Ovary (tissue), 9 donors: ENCODE results near the gene RAB42. TPM values are rescaled to one million over a fixed set of nuclear protein-coding genes. Genes with fewer than 3 reads are reported as not detected.

ENCODE experiments used
- DNase-seq, 5 donors: peaks; one replicate each; pipeline ENCODE4 v3.0.0-alpha.2; 2019 to 2020
- H3K27ac ChIP-seq, 2 donors: fragments of 200-600 bp; one replicate each; pipeline versions ENCODE4 v1.5.1 to v1.8.0; 2019 to 2022
- H3K27me3 ChIP-seq: fragments of 200-600 bp; one replicate; pipeline ENCODE4 v1.8.0; 2022
- H3K36me3 ChIP-seq: fragments of 200-600 bp; sonication (generic); one replicate; pipeline ENCODE4 v1.5.1; 2019
- H3K4me1 ChIP-seq: one replicate; pipeline ENCODE4 v1.8.1; 2013; ENCODE audit warnings: mild to moderate bottlenecking, moderate library complexity; ENCODE audit not compliant: insufficient read depth
- H3K4me3 ChIP-seq: fragments of 200-600 bp; sonication (generic); one replicate; pipeline ENCODE4 v1.5.1; 2017
- H3K9me3 ChIP-seq, 2 donors: fragments of 200-600 bp in 1 of 2; sonication (generic) in 1 of 2; one replicate each; pipeline versions ENCODE4 v1.5.1 to v1.8.1; 2013 to 2019; ENCODE audit warnings: mild to moderate bottlenecking in 1 of 2, moderate library complexity in 1 of 2
- EP300 ChIP-seq: sonication (generic); formaldehyde crosslinking; IDR thresholded peaks from one replicate; pipeline ENCODE4 v1.6.1; 2017; ENCODE audit warnings: antibody characterized with exemption
- POLR2A ChIP-seq: fragments of 450-650 bp; IDR thresholded peaks from one replicate; pipeline ENCODE4 v1.6.1; 2017; ENCODE audit warnings: antibody characterized with exemption, mild to moderate bottlenecking, moderate library complexity
- WGBS, 3 donors: extraction: QIAGEN DNeasy Blood & Tissue Kit in 1 of 3; methylation state at CpG; one replicate each; pipeline versions ENCODE4 v1.1.5 to v1.1.7; 2013 to 2017; 5-methylcytosine and 5-hydroxymethylcytosine counted together
- intact Hi-C, 4 donors: fragments of 100-400 bp; cut with DNase I; formaldehyde crosslinking; loops; one replicate each; pipeline versions ENCODE4 v1.11.0 to v1.15.1; 2022 to 2023
- polyA plus RNA-seq, 2 donors: library from polyadenylated mRNA; stranded (reverse); fragments of 200-250 nt in 1 of 2; fragments of 350-450 nt in 1 of 2; fragmentation: Illumina TruSeq in 1 of 2; extraction: RNeasy Lipid Tissue Mini Kit (QIAGEN cat#74804) in 1 of 2; gene quantifications; one replicate each; pipeline ENCODE4 v1.2.3, GENCODE V29; 2013 to 2014
- total RNA-seq, 7 donors: library from RNA; depleted of rRNA in 2 of 7; stranded (reverse); fragments of >200 nt in 2 of 7; fragmentation: NEBNext Ultra II Directional in 3 of 7; extraction: Animal tissue kit (Norgen Biotek cat#: 25700) in 3 of 7; gene quantifications; one replicate each; pipeline versions ENCODE4 v1.1.0 to v1.2.4, GENCODE V29; 2016 to 2023
- TF ChIP-seq, protein P1 (sequence below), 3 donors: fragments of 450-650 bp in 2 of 3; fragments of 200-600 bp in 1 of 3; IDR thresholded peaks; one replicate each; pipeline versions ENCODE4 v1.5.1 to v1.8.0; 2016 to 2022; ENCODE audit warnings: antibody characterized with exemption in 3 of 3, mild to moderate bottlenecking in 1 of 3
- donor health status: DM: no; HTN: no; CAD: no; lungs with moderate emphysema.
- donor health status: DM: no; HTN: no; CAD: no.
- donor health status: Bipolar disorder and iron deficiency.
- donor health status: DM: yes; HTN: yes; CAD: no.
- donor health status: DM: no; HTN: no; CAD: no.
- donor health status: DM: yes; HTN: yes; CAD: no.

RAB42 gene
- total and polyA plus RNA-seq, 9 donors: 0.36 to 4.2 (median 0.89) TPM; not detected in 1

DNA sequence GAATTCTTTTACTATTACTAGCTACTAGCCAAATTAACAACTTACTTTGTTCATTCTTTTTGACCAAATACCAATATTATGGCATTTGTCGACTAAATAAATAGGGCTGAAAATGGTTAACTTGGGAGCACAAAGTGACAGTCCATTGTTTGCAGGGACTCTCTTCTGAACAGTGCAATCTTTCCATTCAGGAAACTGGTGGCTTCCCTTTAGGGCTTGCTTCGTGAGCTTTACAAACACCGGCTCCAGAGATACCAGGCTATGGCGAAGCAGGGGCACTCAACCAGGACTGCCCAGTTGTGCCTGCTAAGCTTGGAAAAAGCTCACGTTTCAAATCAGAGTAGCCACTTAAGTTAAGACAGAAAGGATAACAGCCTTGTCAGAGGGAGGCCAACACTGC, 12.3 kb downstream of the RAB42 start:
- TF ChIP-seq POLR2A (no peak), EP300 (no peak)
- TF ChIP-seq, protein P1, sequence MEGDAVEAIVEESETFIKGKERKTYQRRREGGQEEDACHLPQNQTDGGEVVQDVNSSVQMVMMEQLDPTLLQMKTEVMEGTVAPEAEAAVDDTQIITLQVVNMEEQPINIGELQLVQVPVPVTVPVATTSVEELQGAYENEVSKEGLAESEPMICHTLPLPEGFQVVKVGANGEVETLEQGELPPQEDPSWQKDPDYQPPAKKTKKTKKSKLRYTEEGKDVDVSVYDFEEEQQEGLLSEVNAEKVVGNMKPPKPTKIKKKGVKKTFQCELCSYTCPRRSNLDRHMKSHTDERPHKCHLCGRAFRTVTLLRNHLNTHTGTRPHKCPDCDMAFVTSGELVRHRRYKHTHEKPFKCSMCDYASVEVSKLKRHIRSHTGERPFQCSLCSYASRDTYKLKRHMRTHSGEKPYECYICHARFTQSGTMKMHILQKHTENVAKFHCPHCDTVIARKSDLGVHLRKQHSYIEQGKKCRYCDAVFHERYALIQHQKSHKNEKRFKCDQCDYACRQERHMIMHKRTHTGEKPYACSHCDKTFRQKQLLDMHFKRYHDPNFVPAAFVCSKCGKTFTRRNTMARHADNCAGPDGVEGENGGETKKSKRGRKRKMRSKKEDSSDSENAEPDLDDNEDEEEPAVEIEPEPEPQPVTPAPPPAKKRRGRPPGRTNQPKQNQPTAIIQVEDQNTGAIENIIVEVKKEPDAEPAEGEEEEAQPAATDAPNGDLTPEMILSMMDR (IDR thresholded peaks at IDR 0.05): no peak
- DNase-seq: no peak
- H3K27ac ChIP-seq: no peak overlapping the region
- H3K4me1 ChIP-seq: peaks cover 2% of the 10 kb centered on the region
- no peak overlapping the region for H3K4me3 ChIP-seq
- no peaks in the 10 kb centered on the region for H3K9me3 ChIP-seq
- intact Hi-C loops: loop anchor here in 2 of 4 donors (5.0 to 10.0 kb wide), 3 partner anchors 200 to 357 kb away; no protein-coding TSS in a partner anchor
- no peaks in the 10 kb centered on the region for H3K27me3 ChIP-seq
- WGBS, 3 donors: 90 to 97% (median 93%) methylated on average over 5 of the region's 5 CpGs
- no peaks in the 10 kb centered on the region for H3K36me3 ChIP-seq

- Histone ChIP-seq H3K27me3 (no peaks in the 10 kb centered on the region), H3K36me3 (no peaks in the 10 kb centered on the region), H3K4me3 (no peak overlapping the region), H3K4me1 (peaks cover 2% of the 10 kb centered on the region), H3K27ac (no peak overlapping the region), H3K9me3 (no peaks in the 10 kb centered on the region)
- intact Hi-C loops: loop anchor here in 2 of 4 donors (5.0 to 10.0 kb wide), 3 partner anchors 200 to 358 kb away; no protein-coding TSS in a partner anchor
- peak in 1 of 5 donors; percentile 9 for DNase-seq
- 86 to 88% (median 86%) methylated on average over 6 of the region's 6 CpGs for WGBS, 3 donors
- TF ChIP-seq POLR2A (no peak), EP300 (no peak)
- TF ChIP-seq, protein P1 (IDR thresholded peaks at IDR 0.05): no peak
Measured at GRCh38 chr1:28604962-28605361, 12.9 kb downstream of the RAB42 start.

DNA sequence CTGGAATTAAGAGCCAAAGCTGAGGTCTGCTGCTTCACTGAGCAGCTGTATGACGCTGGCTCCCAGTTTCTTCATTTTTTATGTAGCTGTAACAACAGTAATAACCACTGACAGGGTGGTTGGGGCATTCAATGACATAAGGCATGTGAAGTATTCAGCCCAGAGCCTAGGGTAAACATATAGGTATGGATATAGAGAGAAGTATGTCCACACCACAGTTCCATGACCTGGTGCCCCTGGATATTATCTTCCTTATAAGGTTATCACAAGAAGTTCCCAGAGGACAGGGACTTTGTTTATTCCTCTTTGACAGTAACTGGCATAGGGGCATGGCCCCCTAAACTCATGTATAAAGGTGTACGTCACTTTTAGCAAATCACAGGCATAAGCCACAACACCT, 14.7 kb downstream of the RAB42 start:
- no peak for DNase-seq
- Histone ChIP-seq H3K4me1 (peaks cover 1% of the 10 kb centered on the region), H3K9me3 (no peaks in the 10 kb centered on the region), H3K36me3 (no peaks in the 10 kb centered on the region), H3K27me3 (no peaks in the 10 kb centered on the region), H3K4me3 (no peak overlapping the region), H3K27ac (no peak overlapping the region)
- intact Hi-C loops: loop anchor here in 1 of 4 donors (10.0 kb wide), 1 partner anchor 202 kb away; no protein-coding TSS in a partner anchor
- TF ChIP-seq EP300: no peak
- TF ChIP-seq POLR2A: no peak
- TF ChIP-seq, protein P1 (IDR thresholded peaks at IDR 0.05): no peak
- 77 to 90% (median 85%) methylated on average over 2 of the region's 2 CpGs for WGBS, 3 donors

GRCh38 chr1:28613175-28613574, 21.1 kb downstream of the RAB42 start:
- no peaks in the 10 kb centered on the region for H3K9me3 ChIP-seq
- TF ChIP-seq POLR2A (no peak), EP300 (no peak)
- TF ChIP-seq, protein P1 (IDR thresholded peaks at IDR 0.05): no peak
- DNase-seq: no peak
- H3K36me3 ChIP-seq: no peaks in the 10 kb centered on the region
- H3K4me1 ChIP-seq: no peaks in the 10 kb centered on the region
- intact Hi-C loops: no loop called here
- 87 to 94% (median 93%) methylated on average over 5 of the region's 5 CpGs for WGBS, 3 donors
- H3K27me3 ChIP-seq: no peaks in the 10 kb centered on the region
- no peak overlapping the region for H3K27ac ChIP-seq
- no peak overlapping the region for H3K4me3 ChIP-seq
